GM21360 (cell line): Measurements from ENCODE around the gene TRIP13.
A peak's percentile ranks its signal among the peaks of the same experiment; 100 is the strongest.
"Not testable (repeated sequence)": the region's sequence is repeated elsewhere in the genome, so short reads cannot be mapped to it uniquely, and the experiment has no call there.

ENCODE experiments used
- ATAC-seq: cut with Tn5 transposase; IDR thresholded peaks from one replicate; pipeline ENCODE4 v1.9.1; 2021; ENCODE audit warnings: mild to moderate bottlenecking, moderate library complexity; ENCODE audit not compliant: unreplicated experiment

The TRIP13 gene, protein sequence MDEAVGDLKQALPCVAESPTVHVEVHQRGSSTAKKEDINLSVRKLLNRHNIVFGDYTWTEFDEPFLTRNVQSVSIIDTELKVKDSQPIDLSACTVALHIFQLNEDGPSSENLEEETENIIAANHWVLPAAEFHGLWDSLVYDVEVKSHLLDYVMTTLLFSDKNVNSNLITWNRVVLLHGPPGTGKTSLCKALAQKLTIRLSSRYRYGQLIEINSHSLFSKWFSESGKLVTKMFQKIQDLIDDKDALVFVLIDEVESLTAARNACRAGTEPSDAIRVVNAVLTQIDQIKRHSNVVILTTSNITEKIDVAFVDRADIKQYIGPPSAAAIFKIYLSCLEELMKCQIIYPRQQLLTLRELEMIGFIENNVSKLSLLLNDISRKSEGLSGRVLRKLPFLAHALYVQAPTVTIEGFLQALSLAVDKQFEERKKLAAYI

DNA sequence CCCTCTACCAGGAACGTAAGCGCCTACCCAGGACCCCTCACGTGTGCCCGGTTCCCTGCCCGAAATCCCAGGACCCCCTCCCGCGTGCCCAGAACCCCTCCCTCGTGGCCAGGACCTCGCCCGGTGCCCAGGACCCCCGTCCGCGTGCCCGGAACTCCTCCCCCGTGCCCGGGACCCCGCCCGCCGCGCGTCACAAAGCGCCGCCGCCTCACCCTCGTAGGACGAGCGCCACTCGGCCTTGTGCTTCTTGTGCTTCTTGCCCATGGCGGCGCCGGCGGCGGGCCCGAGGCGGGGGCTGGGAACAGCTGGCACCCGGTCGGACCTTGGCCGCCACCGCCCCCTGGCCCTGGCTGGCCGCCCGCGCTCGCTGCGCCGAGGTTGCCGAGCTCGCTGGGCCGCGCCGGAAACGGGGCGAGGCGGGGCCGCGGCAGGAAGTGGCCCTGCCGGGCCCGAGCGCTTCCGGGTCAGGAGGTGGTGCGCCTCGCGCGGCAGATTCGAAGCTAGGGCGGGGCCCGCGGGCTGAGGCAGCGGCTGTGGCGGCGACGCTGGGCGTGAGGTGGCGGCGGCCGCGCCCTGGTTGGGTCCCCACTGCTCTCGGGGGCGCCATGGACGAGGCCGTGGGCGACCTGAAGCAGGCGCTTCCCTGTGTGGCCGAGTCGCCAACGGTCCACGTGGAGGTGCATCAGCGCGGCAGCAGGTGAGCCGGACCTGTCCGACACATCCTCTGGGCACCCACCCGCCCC, at the start of gene TRIP13, which contains the start of gene BRD9:
Gene TRIP13, plus strand, starts transcription at position 491 of the 743 bp plus-strand sequence. Its CDS starts 115 bp downstream, at position 606.
Gene BRD9, minus strand, starts transcription at position 408 of the 743 bp plus-strand sequence. Its CDS starts 144 bp downstream, at position 264.
- peak; percentile 93 for ATAC-seq

DNA sequence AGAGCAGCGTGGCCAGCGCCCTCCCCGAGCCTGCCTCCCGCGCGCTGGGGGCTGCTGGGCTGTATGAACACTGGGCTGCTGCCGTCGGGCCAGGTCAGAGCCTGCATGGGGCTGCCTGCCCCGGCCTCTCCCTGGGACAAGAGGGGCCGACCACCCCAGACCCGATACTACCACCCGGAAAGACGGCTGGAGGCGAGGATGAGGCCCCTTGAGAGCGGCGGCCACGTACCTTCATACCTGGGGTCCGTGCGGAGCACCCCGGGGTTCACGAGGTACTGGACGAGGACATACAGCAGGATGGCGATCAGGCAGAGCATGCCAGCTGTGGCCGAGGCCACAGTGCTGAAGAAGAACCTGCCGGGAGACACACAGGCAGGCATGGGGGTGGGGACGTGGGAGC, 49.3 kb upstream of the TRIP13 start:
- ATAC-seq: not testable (repeated sequence)

DNA sequence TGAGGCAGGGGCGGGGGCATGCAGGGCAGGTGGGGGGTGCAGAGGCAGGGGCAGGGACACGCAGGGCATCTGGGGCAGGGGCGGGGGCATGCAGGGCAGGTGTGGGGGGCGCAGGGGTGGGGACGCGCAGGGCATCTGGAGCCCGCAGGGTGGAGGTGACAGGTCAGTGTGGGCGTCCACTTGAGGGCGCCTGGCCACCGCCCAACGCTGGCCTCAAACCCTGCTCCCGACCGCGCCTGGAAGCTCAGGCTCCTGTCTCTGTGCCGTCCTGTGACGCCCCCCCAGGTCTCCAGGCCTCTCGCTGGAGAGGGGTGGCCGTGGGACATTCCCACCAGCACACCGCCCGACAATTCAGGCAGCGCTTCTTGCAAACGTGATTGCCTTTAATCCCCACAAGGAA, 48.8 kb upstream of the TRIP13 start:
- not testable (repeated sequence) for ATAC-seq

DNA sequence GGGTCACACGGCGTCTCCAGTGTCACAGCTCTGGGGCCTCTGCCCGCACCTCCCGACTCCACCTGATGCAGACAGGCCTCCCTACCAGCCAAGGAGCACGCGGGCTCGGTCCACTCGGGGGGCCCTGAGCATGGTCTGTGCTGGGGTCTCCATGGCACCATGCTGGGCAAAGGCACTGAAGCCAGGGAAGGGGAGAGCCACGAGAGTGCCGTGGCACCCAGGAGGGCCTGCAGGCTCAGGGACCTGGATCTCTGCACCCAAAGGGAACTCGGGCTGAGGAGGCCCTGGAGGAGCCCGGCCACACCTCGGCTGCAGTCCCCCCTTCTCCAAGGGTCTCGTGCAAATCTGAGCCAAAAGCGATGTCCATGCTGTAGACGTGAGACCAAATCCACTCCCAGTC, 48.3 kb upstream of the TRIP13 start:
- not testable (repeated sequence) for ATAC-seq

DNA sequence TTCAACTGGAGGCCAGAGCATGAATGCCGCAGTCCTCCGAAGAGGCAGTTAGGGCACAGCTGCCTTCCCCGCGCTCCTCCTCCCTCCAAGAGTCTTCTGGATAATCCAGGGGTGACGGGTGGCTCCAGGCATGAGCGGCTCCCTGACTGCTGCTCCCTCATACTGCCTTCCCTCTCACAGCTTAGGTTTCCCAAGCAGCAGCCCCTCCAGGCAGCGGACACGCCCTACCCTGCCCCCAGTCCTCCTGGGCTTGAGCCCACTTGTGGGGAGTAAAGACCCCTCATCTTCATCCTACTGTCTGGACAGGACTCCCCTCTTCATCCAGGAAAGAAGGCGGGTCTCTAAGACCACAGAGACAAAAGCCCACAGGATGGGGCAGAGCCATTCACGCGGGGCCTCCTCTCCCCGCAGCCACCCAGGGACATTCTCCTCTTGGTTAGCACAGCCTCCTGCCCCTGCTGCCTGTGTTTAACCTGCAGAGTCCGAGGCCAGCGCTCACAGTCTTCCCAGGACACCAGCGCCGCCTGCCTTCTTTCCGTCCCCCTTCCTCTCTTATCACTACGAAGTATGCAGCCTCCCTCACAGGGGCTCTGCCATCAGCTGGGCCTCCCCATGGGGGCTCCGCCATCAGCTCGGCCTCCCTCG, 47.5 kb upstream of the TRIP13 start:
- ATAC-seq: not testable (repeated sequence)

DNA sequence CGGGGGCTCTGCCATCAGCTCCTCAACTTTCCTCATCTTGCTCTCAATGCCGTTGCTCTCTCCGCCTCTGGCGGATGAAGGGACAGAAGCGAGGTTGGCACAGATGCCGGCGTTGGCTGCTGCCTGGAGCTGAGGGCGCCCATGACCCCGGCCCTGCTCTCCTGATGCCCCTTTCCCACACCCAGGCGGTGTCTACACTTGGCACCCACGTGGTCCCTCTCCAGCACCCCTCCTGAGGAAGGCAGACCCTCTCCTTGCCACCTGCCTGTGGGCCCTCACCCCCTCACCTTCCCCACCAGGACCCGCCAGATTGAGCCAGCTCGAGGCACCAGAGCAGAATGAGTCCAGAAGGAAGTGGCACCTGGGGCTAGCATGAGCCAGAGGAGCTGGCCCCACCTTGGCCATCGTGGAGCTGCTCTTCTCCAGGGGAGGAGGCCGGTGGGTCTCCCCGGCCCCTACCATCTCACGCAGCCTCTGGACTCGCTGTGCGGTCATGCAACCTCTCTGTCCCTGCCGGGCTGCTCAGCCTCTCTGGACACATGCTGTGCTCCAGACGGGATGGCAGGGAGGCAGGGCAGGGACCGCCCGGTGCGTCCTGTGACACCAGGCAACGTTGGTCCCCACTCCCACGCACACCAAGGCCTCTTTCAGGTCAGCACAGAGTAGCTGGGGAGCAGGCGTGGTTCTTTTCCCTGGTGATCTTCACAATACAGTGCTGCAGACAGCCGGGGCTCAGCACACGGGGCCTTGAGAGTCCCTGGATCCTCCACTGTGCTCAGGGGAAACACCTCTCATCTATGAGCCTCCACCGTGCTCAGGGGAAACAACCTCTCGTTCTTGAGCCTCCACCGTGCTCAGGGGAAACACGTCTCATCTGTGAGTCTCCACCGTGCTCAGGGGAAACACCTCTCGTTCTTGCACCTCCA, 46.7 kb upstream of the TRIP13 start:
- ATAC-seq: not testable (repeated sequence)

DNA sequence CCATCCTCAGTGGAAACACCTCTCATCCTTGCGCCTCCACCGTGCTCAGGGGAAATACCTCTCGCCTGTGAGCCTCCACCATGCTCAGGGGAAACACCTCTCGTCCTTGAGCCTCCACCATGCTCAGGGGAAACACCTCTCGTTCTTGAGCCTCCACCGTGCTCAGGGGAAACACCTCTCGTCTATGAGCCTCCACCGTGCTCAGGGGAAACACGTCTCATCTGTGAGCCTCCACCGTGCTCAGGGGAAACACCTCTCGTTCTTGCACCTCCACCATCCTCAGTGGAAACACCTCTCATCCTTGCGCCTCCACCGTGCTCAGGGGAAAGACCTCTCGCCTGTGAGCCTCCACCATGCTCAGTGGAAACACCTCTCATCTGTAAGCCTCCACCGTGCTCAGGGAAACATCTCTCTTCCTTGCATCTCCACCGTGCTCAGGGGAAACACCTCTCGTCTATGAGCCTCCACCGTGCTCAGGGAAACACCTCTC, 46.0 kb upstream of the TRIP13 start:
- ATAC-seq: not testable (repeated sequence)

DNA sequence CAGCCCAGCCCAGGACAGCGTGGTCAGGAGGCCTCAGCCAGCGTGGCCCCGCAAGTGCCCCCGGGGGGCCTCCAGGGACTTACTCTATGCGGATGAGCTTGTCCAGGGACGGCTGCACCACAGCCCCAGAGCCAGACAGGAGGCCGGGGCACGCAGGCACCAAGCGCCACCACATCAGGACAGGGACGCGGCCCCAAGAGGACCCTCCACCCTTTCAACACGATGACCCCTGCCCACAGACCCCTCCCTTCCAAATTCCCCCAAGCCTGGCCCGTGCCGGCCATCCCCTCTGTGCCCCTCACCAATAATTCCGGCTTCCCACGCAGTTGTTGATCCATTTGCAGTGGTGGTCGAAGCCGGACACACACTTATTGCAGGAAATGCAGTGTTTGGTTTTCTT, 45.5 kb upstream of the TRIP13 start:
- ATAC-seq: not testable (repeated sequence)

DNA sequence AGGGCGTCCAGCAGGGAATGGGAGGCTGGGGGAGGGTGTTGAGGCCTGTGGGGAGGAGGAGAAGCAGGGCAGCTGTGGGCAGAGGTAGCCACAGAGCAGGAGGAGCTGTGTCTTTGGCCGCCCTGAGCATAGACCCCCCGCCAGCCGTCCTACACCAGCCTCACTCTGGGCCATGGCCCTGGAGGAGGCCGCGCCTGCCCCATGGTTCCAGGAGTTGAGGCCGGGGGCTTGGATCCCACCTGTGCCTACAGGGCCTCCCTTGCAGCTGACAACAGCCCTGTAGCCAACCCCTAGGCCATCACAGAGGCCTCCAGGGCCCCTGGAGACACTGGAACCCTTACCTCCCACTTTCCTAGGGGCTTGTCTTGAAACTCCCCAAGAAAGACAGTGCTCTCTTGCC, 44.9 kb upstream of the TRIP13 start:
- ATAC-seq: not testable (repeated sequence)

DNA sequence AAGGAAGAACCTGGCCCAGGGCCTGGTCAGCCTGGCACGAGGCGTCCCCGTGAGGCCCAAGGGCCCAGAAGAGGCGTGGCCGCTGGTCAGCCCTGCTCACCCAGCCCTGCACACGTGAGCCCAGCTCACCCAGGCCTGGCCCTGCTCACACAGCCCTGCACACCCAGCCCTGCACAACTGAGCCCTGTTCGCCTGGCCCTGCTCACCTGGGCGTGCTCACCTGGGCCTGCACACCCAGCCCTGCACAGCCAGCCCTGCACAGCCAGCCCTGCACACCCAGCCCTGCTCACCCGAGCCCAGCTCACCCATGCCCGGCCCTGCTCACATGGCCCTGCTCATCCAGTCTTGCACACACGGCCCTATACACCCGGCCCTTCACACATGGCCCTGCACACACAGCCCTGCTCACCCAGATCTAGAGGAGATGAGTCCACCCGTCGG, 44.0 kb upstream of the TRIP13 start:
- no peak for ATAC-seq

DNA sequence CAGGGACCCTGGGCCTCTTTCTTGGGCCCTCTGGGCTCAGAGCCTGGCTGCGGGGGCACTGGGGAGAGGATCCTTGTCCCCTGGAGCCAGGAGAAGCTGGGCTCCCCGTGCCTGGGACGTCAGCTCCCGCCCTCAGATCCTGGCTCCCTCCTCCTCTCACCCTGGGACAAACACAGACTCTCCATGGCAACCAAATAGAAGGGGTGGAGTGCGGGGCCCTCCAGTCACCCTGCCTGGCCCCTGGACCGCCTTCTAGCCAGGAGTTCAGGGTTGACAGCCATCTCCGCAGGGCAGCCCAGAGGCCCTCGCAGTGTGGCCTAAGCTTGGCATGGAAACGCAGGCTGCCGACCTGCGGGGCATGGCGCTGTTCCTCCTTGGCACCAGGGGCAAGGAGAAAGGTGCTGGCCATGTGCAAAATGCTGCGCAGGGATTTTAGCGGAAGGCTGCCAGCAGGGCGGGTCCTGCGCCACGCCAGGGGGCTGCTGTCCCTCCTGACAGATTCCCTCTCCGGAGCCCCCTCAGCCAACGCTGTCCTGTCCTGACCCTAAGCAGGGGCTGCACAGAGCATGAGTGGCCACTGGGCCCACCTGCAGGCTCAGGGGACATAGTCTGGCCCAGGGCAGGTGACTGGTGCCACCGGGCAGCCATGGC, 42.9 kb upstream of the TRIP13 start:
- no peak for ATAC-seq

DNA sequence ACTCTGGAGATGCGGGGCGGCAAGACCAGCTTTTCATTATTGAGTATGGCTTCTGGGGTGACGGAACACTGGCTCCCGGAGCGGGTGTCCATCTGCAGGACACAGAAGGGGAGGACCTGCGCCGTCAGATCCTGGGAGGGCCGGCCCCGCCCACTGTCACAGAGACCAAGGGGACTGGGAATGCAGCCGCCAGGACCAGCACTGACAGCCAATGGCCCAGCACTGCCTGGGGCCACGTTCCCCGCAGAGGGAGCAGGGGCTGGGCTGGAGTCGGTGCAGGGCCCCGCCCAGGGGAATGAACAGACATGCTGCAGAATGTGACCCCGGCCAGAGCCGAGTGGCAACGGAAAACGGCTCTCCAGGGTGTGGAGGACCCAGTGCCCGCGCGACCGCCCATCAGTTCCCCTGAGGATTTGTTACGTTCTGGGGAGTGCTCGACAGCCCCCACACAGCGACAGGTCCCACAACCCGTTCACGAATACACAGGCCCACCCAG, 42.1 kb upstream of the TRIP13 start, which contains the start of gene ZDHHC11:
Gene ZDHHC11, minus strand, starts transcription at position 476 of the 496 bp plus-strand sequence. Its CDS starts 384 bp downstream, at position 92.
- ATAC-seq: no peak

DNA sequence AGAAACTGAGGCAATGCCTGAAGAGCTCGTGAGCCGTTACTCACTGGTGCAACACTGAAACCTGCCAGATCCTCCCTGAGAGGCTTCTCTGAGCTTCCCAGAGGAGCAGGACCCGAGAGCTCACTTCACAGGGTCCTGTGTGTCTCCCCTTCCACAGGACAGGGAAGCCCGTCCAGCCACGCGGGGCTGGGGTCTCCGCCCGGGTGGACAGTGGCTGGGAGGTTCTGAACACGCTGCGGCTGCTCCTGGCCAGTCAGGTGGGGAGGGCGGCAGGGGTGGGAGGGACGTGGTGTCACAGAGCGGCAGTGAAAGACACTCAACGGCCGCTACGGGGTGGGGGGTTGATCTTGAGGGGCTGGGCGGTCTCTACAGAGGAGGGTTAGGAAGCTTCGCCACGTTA, 41.6 kb upstream of the TRIP13 start:
- ATAC-seq: no peak

DNA sequence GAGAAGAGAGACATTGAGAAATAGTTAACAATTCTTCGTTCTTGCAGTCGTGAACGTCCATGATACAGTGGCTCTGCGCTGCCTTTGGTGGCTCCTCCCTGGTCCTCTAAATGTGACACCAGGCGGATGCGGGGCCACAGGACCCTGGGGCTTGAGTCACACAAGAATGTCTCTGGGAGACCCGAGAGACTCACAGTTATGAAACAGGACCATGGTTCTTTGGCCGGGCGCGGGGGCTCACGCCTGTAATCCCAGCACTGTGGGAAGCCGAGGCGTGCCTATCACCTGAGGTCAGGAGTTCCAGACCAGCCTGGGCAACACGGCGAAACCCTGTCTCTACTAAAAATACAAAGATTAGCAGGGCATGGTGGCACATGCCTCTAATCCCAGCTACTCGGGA, 41.1 kb upstream of the TRIP13 start:
- no peak for ATAC-seq

DNA sequence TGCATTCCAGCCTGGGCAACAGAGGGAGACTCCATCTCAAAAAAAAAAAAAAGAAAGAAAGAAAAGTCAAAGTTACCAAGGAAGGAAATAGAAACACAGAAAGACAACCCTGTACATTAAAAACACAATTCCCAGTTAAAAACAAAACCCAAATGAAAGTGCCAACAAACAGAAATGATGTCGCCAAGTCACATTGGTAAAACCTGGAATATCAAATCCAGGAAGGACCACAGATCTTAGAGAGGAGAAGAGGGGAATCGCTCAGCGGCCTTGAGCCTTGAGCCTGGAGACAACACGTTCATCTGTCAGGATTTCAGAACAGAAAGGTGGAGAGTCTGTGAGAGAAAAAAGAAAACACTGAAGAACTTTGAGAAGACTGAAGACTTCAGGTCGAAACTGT, 40.7 kb upstream of the TRIP13 start:
- ATAC-seq: no peak

DNA sequence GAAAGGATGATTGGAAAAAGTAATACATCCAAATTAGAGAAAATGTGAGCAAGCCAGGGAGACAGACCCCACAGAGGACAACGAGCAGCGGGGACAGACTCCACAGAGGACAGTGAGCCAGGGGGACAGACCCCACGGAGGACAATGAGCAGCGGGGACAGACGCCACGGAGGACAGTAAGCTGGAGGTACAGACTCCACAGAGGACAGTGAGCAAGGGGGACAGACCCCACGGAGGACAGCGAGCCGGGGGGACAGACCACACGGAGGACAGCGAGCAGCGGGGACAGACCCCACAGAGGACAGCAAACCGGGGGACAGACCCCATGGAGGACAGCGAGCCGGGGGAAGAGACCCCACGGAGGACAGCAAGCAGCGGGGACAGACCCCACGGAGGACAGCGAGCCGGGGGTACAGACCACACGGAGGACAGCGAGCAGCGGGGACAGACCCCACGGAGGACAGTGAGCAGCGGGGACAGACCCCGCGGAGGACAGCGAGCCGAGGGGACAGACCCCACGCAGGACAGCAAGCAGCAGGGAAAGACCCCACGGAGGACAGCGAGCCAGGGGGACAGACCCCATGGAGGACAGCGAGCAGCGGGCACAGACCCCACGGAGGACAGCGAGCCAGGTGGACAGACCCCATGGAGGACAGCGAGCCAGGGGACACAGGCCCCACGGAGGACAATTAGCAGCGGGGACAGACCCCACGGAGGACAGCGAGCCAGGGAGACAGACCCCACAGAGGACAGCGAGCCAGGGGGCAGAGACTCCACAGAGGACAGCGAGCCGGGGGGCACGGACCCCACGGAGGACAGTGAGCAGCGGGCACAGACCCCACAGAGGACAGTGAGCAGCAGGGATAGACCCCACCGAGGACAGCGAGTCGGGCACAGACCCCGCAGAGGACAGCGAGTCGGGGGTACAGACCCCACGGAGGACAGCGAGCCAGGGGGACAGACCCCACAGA, 40.0 kb upstream of the TRIP13 start:
- ATAC-seq: no peak

DNA sequence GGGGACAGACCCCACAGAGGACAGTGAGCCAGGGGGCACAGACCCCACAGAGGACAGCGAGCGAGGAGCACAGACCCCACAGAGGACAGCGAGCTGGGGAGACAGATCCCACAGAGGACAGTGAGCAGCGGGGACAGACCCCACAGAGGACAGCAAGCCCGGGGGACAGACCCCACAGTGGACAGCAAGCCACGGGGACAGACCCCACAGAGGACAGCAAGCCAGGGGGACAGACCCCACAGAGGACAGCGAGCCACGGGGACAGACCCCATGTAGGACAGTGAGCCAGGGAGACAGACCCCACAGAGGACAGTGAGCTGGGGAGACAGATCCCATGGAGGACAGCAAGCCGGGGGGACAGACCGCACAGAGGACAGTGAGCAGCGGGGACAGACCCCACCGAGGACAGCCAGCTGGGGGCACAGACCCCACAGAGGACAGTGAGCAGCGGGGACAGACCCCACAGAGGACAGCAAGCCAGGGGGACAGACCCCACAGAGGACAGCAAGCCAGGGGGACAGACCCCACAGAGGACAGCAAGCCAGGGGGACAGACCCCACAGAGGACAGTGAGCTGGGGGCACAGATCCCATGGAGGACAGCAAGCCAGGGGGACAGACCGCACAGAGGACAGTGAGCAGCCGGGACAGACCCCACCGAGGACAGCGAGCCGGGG, 39.1 kb upstream of the TRIP13 start:
- not testable (repeated sequence) for ATAC-seq
